ENCODE data around the gene MRNIP. TPM values are rescaled to one million over a fixed set of nuclear protein-coding genes. Genes with fewer than 3 reads are reported as not detected.

Gene MRNIP
- total RNA-seq, 2 experiments from 2014 or later = 20.2 to 21.4 TPM

- Mint-ChIP-seq H3K4me1 (peaks cover 31% of the 10 kb centered on the region), H3K4me3 (no peak overlapping the region), H3K9me3 (ENCODE audit: low read depth) (no peaks in the 10 kb centered on the region), H3K36me3 (peaks cover 9% of the 10 kb centered on the region), H3K27me3 (no peaks in the 10 kb centered on the region), H3K27ac (peak overlapping the region; percentile 17)
- ATAC-seq = no peak
- DNase-seq = no peak
- CTCF ChIA-PET = interaction anchor here (1.1 to 3.1 kb wide), 10 partner anchors 10 to 113 kb away, joined by 3 to 12 read pairs (median 8); partner anchors contain the start of gene LTC4S
These were observed 55.6 kb downstream of the MRNIP start for GRCh38 chr5:179802950-179803562.

GRCh38 chr5:179802207-179802883 is 56.3 kb downstream of the MRNIP start:
- Mint-ChIP-seq H3K9me3 (ENCODE audit: low read depth) (no peaks in the 10 kb centered on the region), H3K4me1 (peaks cover 31% of the 10 kb centered on the region), H3K4me3 (no peak overlapping the region), H3K27me3 (no peaks in the 10 kb centered on the region), H3K36me3 (peaks cover 10% of the 10 kb centered on the region), H3K27ac (no peak overlapping the region)
- CTCF ChIA-PET = interaction anchor here (0.6 to 3.1 kb wide), 32 partner anchors 9 to 1028 kb away, joined by 3 to 29 read pairs (median 4); partner anchors contain the start of genes LTC4S, SQSTM1 and TBC1D9B
- ATAC-seq (no peak), DNase-seq (no peak)

DNA sequence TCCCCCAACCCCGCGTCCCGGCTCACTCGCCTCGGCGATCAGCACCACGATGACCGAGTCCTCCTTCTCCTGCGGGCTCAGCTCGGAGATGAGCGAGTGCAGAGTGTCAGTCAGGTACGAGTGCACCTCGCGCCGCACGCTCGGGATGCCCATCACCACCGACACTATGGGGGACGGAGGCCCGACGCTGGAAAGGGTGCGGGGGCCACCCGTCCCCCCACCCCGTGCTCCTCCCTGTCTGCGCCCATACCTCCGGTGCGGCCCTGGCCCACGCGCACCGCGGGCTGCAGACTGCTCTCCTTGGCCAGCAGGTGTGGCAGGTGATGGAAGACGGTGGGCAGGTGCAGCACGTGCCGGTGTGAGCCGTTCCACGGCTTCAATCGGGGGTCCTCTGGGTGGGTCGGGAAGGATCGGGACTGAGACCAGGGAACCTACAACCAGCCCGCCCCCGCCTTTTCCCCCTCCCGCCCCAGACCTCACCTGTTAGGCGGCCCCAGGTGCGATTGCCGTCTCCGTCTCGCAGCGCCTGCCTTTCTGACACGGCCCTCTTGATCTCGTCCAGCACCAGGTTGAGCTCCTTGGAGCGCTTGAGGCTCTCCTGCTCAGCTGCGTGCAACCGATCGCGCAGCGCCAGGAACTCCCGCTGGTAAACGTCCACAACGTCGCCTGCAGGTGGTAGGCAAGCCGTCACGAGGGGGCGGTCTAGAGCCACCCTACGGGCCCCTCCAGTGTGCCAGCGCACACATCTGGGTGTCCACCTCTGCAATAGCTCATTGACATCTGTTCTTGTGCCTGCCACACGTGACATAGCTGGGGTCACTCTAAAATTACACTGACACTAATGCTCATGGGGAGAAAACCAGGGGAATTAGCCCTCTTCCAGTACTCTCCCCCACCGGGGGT is 57.1 kb downstream of the MRNIP start:
- CTCF ChIA-PET = interaction anchor here (0.6 to 3.1 kb wide), 32 partner anchors 8 to 1029 kb away, joined by 3 to 29 read pairs (median 4); partner anchors contain the start of genes LTC4S, SQSTM1 and TBC1D9B
- Mint-ChIP-seq H3K27me3 (no peaks in the 10 kb centered on the region), H3K4me1 (peaks cover 36% of the 10 kb centered on the region), H3K9me3 (ENCODE audit: low read depth) (no peaks in the 10 kb centered on the region), H3K4me3 (no peak overlapping the region), H3K27ac (no peak overlapping the region), H3K36me3 (peaks cover 10% of the 10 kb centered on the region)
- ATAC-seq = peak; percentile 49
- peak; percentile 88 for DNase-seq

- Mint-ChIP-seq H3K36me3 (peaks cover 10% of the 10 kb centered on the region), H3K27ac (no peak overlapping the region), H3K27me3 (no peaks in the 10 kb centered on the region), H3K4me1 (peaks cover 37% of the 10 kb centered on the region), H3K9me3 (ENCODE audit: low read depth) (no peaks in the 10 kb centered on the region), H3K4me3 (no peak overlapping the region)
- no peak for ATAC-seq
- DNase-seq = no peak
- CTCF ChIA-PET = interaction anchor here (2.2 to 2.9 kb wide), 4 partner anchors 19 to 291 kb away, joined by 11 to 17 read pairs (median 12); partner anchors contain the start of gene SQSTM1
These were observed 57.9 kb downstream of the MRNIP start for GRCh38 chr5:179800696-179801201.

DNA sequence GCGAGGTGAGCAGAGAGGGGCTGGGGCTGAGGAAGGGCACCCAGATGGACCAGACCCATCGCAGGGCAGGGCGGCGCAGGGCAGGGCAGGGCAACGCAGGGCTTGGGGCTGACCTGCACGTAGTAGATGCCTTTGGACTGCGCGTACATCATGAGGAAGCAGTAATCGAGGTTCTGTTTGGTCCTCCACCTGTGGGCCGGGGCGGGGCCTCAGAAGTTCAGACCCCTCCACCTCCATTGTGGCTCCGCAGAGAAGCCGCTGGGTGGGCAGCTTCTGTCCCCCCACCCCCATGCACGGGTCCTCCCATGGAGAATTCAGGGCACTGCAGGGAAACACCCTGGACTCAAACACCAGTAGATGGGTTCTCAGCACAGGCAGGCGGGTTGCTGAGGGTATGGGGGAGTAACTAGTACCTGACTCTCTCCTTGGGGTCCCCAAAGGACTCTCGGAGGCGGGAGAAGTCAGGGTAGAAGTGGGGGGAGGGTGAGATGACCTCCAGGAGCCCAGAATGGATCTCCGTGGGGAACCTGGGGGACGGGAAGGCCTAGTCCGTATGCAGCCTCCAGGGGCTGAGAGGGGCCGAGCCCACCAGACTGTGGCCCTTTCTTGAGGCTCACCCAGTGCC is 58.4 kb downstream of the MRNIP start:
- no peak for DNase-seq
- no peaks in the 10 kb centered on the region for H3K27me3 Mint-ChIP-seq
- H3K27ac Mint-ChIP-seq = no peak overlapping the region
- no peak overlapping the region for H3K4me3 Mint-ChIP-seq
- peaks cover 36% of the 10 kb centered on the region for H3K4me1 Mint-ChIP-seq
- CTCF ChIA-PET = interaction anchor here (2.3 to 2.9 kb wide), 2 partner anchors 20 to 292 kb away, joined by 11 to 17 read pairs; partner anchors contain the start of gene SQSTM1
- no peaks in the 10 kb centered on the region for H3K9me3 Mint-ChIP-seq (ENCODE audit: low read depth)
- H3K36me3 Mint-ChIP-seq = peaks cover 10% of the 10 kb centered on the region
- no peak for ATAC-seq

GRCh38 chr5:179799644-179799973 is 59.0 kb downstream of the MRNIP start:
- Mint-ChIP-seq H3K36me3 (peaks cover 10% of the 10 kb centered on the region), H3K9me3 (ENCODE audit: low read depth) (no peaks in the 10 kb centered on the region), H3K4me1 (peaks cover 36% of the 10 kb centered on the region), H3K4me3 (no peak overlapping the region), H3K27me3 (no peaks in the 10 kb centered on the region), H3K27ac (no peak overlapping the region)
- CTCF ChIA-PET = interaction anchor here (2.9 kb wide), 1 partner anchor 292 kb away, joined by 11 read pairs; no protein-coding TSS in a partner anchor
- ATAC-seq = no peak
- DNase-seq = no peak

GRCh38 chr5:179798771-179799643 is 59.6 kb downstream of the MRNIP start:
- Mint-ChIP-seq H3K27ac (no peak overlapping the region), H3K4me3 (no peak overlapping the region), H3K27me3 (no peaks in the 10 kb centered on the region), H3K9me3 (ENCODE audit: low read depth) (no peaks in the 10 kb centered on the region), H3K36me3 (peaks cover 10% of the 10 kb centered on the region), H3K4me1 (peaks cover 36% of the 10 kb centered on the region)
- CTCF ChIA-PET = no interaction called here
- no peak for ATAC-seq
- no peak for DNase-seq

DNA sequence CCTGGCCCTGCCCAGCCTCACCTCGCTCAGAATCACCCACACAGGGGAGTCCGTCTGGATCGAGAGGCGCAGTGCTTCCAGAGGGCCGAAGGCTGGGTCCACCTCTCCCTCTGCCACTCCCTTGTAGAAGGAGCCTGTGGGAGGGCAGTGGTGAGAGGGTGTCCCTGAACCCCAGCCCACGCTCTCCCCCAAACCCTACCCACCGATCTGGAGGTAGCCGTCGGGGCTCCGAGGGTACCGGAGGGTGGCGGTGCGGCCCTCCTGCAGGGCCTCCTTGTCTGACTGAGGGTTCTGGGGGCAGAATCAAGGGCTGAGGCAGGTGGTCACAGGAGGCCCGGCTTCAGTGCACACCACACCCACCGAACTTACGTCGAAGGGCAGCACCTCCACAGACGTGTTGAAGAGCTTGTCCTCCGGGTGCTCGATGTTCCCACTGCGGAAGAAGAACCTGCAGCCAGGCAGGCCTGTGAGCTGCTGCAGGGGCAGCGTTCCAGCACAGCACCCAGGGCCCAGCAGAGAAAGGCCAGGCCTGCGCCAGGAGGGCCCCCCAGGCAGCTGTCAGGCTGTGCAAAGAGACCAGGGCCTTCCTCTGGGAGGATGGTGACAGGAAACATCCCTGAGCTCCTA is 60.4 kb downstream of the MRNIP start:
- ATAC-seq = no peak
- DNase-seq = no peak
- no peaks in the 10 kb centered on the region for H3K9me3 Mint-ChIP-seq (ENCODE audit: low read depth)
- peaks cover 10% of the 10 kb centered on the region for H3K36me3 Mint-ChIP-seq
- H3K27me3 Mint-ChIP-seq = no peaks in the 10 kb centered on the region
- no peak overlapping the region for H3K4me3 Mint-ChIP-seq
- H3K27ac Mint-ChIP-seq = no peak overlapping the region
- CTCF ChIA-PET = interaction anchor here (5.1 kb wide), 1 partner anchor 35 kb away, joined by 49 read pairs; no protein-coding TSS in a partner anchor
- peaks cover 37% of the 10 kb centered on the region for H3K4me1 Mint-ChIP-seq

GRCh38 chr5:179797741-179798140 is 60.9 kb downstream of the MRNIP start:
- Mint-ChIP-seq H3K4me1 (peaks cover 38% of the 10 kb centered on the region), H3K27me3 (no peaks in the 10 kb centered on the region), H3K27ac (no peak overlapping the region), H3K4me3 (no peak overlapping the region), H3K36me3 (peaks cover 10% of the 10 kb centered on the region), H3K9me3 (ENCODE audit: low read depth) (no peaks in the 10 kb centered on the region)
- no peak for DNase-seq
- CTCF ChIA-PET = interaction anchor here (2.5 to 5.1 kb wide), 3 partner anchors 8 to 35 kb away, joined by 9 to 49 read pairs (median 12); partner anchors contain the start of gene SQSTM1
- no peak for ATAC-seq

DNA sequence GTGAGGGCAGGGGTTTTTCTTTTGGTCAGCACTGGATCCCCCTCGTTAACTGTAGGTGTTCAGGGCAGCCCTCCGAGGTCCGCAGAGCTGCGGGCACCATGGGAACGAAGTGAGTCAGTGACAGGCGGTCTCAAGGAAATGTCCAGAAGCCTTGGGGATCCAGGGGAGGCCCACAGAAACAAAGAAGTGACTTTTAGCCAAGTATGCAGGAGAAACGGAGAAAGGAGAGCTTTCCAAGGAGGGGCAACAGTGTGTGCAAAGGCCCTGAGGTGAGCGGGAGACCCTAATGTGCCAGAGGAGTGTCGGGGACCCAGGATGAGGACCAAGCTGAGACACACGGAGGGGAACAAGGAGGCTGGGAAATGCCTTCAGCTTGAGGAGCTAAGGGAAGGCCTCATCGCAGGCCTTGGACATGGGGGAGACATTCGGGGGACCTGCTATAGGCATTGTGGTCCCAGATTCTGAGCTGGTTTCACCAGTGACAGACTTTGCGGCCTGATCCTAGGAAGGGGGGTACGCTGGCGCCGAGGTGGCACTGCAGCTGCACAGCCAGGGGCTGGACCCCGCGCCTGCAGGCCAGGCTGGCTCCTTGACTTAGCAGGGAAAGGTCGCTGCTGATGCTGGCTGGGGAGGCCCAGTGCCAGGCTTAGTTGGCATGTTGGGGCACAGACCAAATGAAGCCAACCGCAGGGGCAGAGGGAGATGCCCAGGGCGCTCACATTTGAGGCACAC is 61.6 kb downstream of the MRNIP start:
- Mint-ChIP-seq H3K27ac (peak overlapping the region; percentile 31), H3K27me3 (no peaks in the 10 kb centered on the region), H3K36me3 (peaks cover 10% of the 10 kb centered on the region), H3K4me3 (peak overlapping the region; percentile 33), H3K9me3 (ENCODE audit: low read depth) (no peaks in the 10 kb centered on the region), H3K4me1 (peaks cover 37% of the 10 kb centered on the region)
- CTCF ChIA-PET = interaction anchor here (1.3 to 5.1 kb wide), 4 partner anchors 9 to 34 kb away, joined by 5 to 49 read pairs (median 10); partner anchors contain the start of gene SQSTM1
- ATAC-seq (no peak), DNase-seq (no peak)

Measured in activated CD8-positive, alpha-beta memory T cell treated with anti-CD3 and anti-CD28 coated beads, Interleukin-2, amount 10 ng/mL, durations not matched to agents 7 days and 5 days (primary cell).